Gastroesophageal sphincter (tissue), 4 donors: ENCODE data around the gene ECT2L. TPM values are rescaled to one million over a fixed set of nuclear protein-coding genes. Genes with fewer than 3 reads are reported as not detected.
A peak's percentile ranks its signal among the peaks of the same experiment; 100 is the strongest.

ENCODE experiments used
- ATAC-seq: fragments of 150-250 bp; one replicate; pipeline ENCODE4 v1.9.1; 2016; ENCODE audit warnings: mild to moderate bottlenecking, moderate library complexity
- H3K27ac ChIP-seq, 4 donors: fragments of 200-600 bp; sonication (generic) in 3 of 4; 1 replicate in 3 of 4; 2 replicates in 1 of 4; pipeline ENCODE4 v1.5.1; 2016 to 2019
- H3K27me3 ChIP-seq: fragments of 200-600 bp; sonication (generic); one replicate; pipeline ENCODE4 v1.5.1; 2019
- H3K36me3 ChIP-seq, 2 donors: fragments of 200-600 bp; sonication (generic); one replicate each; pipeline ENCODE4 v1.5.1; 2019; ENCODE audit warnings: control low read depth in 1 of 2
- H3K4me1 ChIP-seq, 3 donors: fragments of 200-600 bp; sonication (generic); 1 replicate in 2 of 3; 2 replicates in 1 of 3; pipeline ENCODE4 v1.5.1; 2016 to 2019; ENCODE audit warnings: control low read depth in 2 of 3
- H3K4me3 ChIP-seq, 2 donors: fragments of 200-600 bp; sonication (generic); one replicate each; pipeline ENCODE4 v1.5.1; 2019; ENCODE audit warnings: mild to moderate bottlenecking in 1 of 2, moderate library complexity in 1 of 2
- H3K9me3 ChIP-seq, 3 donors: fragments of 200-600 bp; sonication (generic); one replicate each; pipeline ENCODE4 v1.5.1; 2017 to 2019; ENCODE audit warnings: control low read depth in 2 of 3
- CTCF ChIP-seq, 4 experiments: fragments of 200-600 bp in 2 of 4; fragments of 450-650 bp in 2 of 4; sonication (generic) in 1 of 4; IDR thresholded peaks; one replicate each; pipeline ENCODE4 v1.5.1; 2017 to 2019; ENCODE audit warnings: antibody characterized with exemption in 4 of 4, mild to moderate bottlenecking in 2 of 4, moderate library complexity in 2 of 4
- EP300 ChIP-seq: sonication (generic); formaldehyde crosslinking; IDR thresholded peaks from one replicate; pipeline ENCODE4 v1.6.1; 2017; ENCODE audit warnings: antibody characterized with exemption, mild to moderate bottlenecking
- POLR2A ChIP-seq, 2 donors: fragments of 450-650 bp; IDR thresholded peaks; one replicate each; pipeline ENCODE4 v1.6.1; 2017; ENCODE audit warnings: antibody characterized with exemption in 2 of 2, mild to moderate bottlenecking in 2 of 2, moderate library complexity in 1 of 2
- POLR2AphosphoS5 ChIP-seq: sonication (generic); formaldehyde crosslinking; IDR thresholded peaks from one replicate; pipeline ENCODE4 v1.6.1; 2017; ENCODE audit warnings: antibody characterized with exemption
- WGBS, 2 donors: methylation state at CpG; one replicate each; pipeline ENCODE4 v1.1.5; 2018; ENCODE audit warnings: low coverage in 1 of 2; 5-methylcytosine and 5-hydroxymethylcytosine counted together
- total RNA-seq, 4 donors: library from RNA; depleted of rRNA; stranded (reverse); fragments of >200 nt; gene quantifications; one replicate each; pipeline ENCODE4 v1.1.0, GENCODE V29; 2016

ECT2L gene
- total RNA-seq, 4 donors from 2014 or later: 0.27 TPM; not detected in 3

GRCh38 chr6:138803331-138803730 is 7.4 kb downstream of the ECT2L start:
- H3K4me3 ChIP-seq: no peak overlapping the region
- 47 to 72% methylated on average over 2 of the region's 2 CpGs for WGBS, 2 donors
- H3K9me3 ChIP-seq: no peaks in the 10 kb centered on the region
- peak overlapping the region in 2 of 4 donors; percentile 61 to 69 for H3K27ac ChIP-seq
- no peak for ATAC-seq
- TF ChIP-seq POLR2A (IDR thresholded peaks at IDR 0.05) (no peak), EP300 (no peak), CTCF (IDR thresholded peaks at IDR 0.05) (no peak), POLR2AphosphoS5 (no peak)
- peaks cover 0 to 10% (median 6%) of the 10 kb centered on the region in 3 donors for H3K4me1 ChIP-seq
- no peaks in the 10 kb centered on the region for H3K27me3 ChIP-seq
- no peaks in the 10 kb centered on the region for H3K36me3 ChIP-seq

- Histone ChIP-seq H3K4me3 (no peak overlapping the region), H3K27ac (peak overlapping the region in 2 of 4 donors; percentile 61 to 69), H3K36me3 (no peaks in the 10 kb centered on the region), H3K27me3 (no peaks in the 10 kb centered on the region), H3K9me3 (no peaks in the 10 kb centered on the region), H3K4me1 (peaks cover 0 to 10% (median 6%) of the 10 kb centered on the region in 3 donors)
- WGBS, 2 donors: 11 to 19% methylated on average over 4 of the region's 4 CpGs
- TF ChIP-seq POLR2A (IDR thresholded peaks at IDR 0.05) (no peak), CTCF (IDR thresholded peaks at IDR 0.05) (no peak), EP300 (no peak), POLR2AphosphoS5 (no peak)
- peak; percentile 50 for ATAC-seq
Measured at GRCh38 chr6:138803861-138804260, 8.0 kb downstream of the ECT2L start.

GRCh38 chr6:138805016-138805765 is 9.3 kb downstream of the ECT2L start:
- no peak overlapping the region for H3K4me3 ChIP-seq
- H3K36me3 ChIP-seq: no peaks in the 10 kb centered on the region
- no peaks in the 10 kb centered on the region for H3K27me3 ChIP-seq
- TF ChIP-seq POLR2A (IDR thresholded peaks at IDR 0.05) (no peak), EP300 (no peak), POLR2AphosphoS5 (no peak), CTCF (IDR thresholded peaks at IDR 0.05) (no peak)
- no peak for ATAC-seq
- H3K27ac ChIP-seq: no peak overlapping the region
- WGBS, 2 donors: 62 to 79% methylated on average over 5 to 9 of the region's 9 CpGs
- peaks cover 0 to 10% (median 6%) of the 10 kb centered on the region in 3 donors for H3K4me1 ChIP-seq
- no peaks in the 10 kb centered on the region for H3K9me3 ChIP-seq

GRCh38 chr6:138806889-138807288 is 11.0 kb downstream of the ECT2L start:
- 100% methylated on average over 1 of the region's 1 CpG; no CpG with 5 or more reads in 1 of the 2 donors for WGBS, 2 donors
- Histone ChIP-seq H3K4me1 (peaks cover 0 to 10% (median 6%) of the 10 kb centered on the region in 3 donors), H3K9me3 (no peaks in the 10 kb centered on the region), H3K36me3 (no peaks in the 10 kb centered on the region), H3K27me3 (no peaks in the 10 kb centered on the region), H3K4me3 (no peak overlapping the region), H3K27ac (no peak overlapping the region)
- TF ChIP-seq EP300: no peak
- no peak for TF ChIP-seq POLR2A (IDR thresholded peaks at IDR 0.05)
- TF ChIP-seq CTCF (IDR thresholded peaks at IDR 0.05): no peak
- no peak for TF ChIP-seq POLR2AphosphoS5
- no peak for ATAC-seq

- H3K4me1 ChIP-seq: no peaks in the 10 kb centered on the region
- WGBS, 2 donors: 72 to 100% methylated on average over 1 to 3 of the region's 3 CpGs
- H3K27ac ChIP-seq: no peak overlapping the region
- no peak for TF ChIP-seq POLR2AphosphoS5
- no peak for TF ChIP-seq POLR2A (IDR thresholded peaks at IDR 0.05)
- no peak for TF ChIP-seq CTCF (IDR thresholded peaks at IDR 0.05)
- no peaks in the 10 kb centered on the region for H3K36me3 ChIP-seq
- no peak for ATAC-seq
- H3K9me3 ChIP-seq: no peaks in the 10 kb centered on the region
- H3K27me3 ChIP-seq: no peaks in the 10 kb centered on the region
- H3K4me3 ChIP-seq: no peak overlapping the region
Measured at GRCh38 chr6:138809677-138810076, 13.8 kb downstream of the ECT2L start.
